GM21447 (cell line): ENCODE measurements around the gene MED15.
"Not testable (repeated sequence)": the region's sequence is repeated elsewhere in the genome, so short reads cannot be mapped to it uniquely, and the experiment has no call there.

Experiments used
- ATAC-seq: cut with Tn5 transposase; IDR thresholded peaks from one replicate; pipeline ENCODE4 v1.9.1; 2021; ENCODE audit not compliant: unreplicated experiment

MED15 gene

GRCh38 chr22:20483771-20484170, 23.6 kb upstream of the MED15 start:
- ATAC-seq, result no peak

- ATAC-seq, result no peak
Measured at GRCh38 chr22:20484948-20485683, 22.3 kb upstream of the MED15 start.

DNA sequence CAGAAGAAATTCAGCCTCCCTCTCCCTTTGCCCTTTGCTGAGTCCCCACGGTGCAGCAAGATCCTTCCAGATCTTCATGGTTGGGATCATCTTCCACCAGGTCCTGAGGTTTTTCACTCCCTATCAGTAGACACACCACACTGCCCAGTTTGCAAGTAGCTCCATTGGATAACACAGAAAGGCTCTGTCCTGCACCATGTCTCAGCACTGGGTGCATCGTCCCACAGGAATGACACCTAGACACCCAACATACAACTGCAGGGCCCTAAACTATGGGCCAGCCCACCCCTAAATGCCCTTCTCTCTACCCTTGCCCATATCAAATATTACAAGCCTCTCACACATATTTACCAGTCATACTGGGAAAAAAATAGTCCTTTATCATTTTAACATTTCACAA, 21.2 kb upstream of the MED15 start:
- ATAC-seq, result no peak

DNA sequence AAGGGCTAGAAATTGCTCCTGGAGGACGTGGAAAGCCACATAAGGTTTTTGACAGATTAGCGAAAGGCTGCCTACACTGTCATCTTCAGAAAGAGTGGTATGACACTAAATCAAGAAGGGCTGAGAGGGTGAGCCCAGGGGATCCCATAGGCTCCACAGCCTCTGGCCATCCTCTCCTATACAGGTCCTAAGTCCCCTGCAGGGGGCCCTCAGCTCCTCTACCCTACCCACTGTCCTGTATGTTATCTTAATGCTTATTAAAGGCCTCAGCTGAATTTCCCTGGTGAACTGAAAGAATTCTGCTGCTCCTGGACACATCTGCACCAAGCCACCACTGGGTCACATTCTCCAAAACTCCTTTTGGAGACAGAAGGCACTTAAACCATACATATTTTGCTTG, 19.7 kb upstream of the MED15 start:
- ATAC-seq, result no peak

GRCh38 chr22:20488946-20489345, 18.5 kb upstream of the MED15 start:
- no peak for ATAC-seq

- ATAC-seq, result no peak
Measured at GRCh38 chr22:20490183-20490940, 17.0 kb upstream of the MED15 start.

GRCh38 chr22:20490941-20491307, 16.5 kb upstream of the MED15 start:
- ATAC-seq, result no peak

- no peak for ATAC-seq
Measured at GRCh38 chr22:20491346-20491745, 16.1 kb upstream of the MED15 start.

DNA sequence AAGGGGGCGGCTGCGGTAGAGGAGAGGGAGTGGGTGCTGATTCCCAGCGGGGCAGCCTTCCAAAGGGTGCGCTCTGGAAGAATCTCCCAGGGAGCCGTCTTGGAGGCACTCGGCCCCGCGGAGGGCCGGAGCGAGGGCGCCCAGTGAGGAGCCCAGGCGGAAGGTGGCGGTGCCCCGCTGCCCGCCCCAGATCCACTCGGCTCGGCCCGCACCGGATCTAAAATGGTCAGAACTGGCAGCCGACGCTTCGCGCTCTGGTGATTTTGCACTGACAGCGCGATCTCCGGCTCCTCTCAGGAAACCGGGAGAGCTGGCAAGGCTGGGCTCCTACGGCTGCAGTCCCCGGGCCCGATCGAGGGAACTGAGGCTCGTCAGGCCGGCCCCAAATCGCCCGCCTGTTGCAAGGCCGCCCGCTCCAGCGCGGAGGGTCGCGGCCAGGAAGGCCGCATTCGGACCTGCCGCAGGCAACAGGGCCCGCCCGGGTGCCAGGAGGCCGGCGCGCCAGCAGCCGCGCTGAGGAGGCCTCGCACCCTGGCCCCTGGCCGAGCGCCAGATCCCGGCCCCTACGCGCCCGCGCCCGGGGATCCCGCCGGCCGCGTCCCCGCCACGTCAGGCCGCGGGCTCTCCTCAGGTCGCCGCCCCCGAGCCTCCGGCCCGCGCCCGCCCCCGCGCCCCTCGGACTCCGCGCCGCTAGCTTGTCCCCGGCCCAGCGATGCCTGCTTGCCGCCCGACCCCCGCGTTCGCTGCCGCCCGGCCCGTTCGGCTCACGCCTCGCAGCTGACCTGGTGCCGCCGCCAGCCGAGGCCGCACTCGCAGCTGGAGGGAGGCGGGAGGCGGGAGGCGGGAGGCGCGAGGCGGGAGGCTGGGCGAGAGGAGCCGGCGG, 12.2 kb upstream of the MED15 start, which contains the start of gene KLHL22:
KLHL22 (minus strand) TSS at position 818 of the 883 bp plus-strand sequence. CDS start 6,584 bp downstream, outside the sequence.
- ATAC-seq, result peak; percentile 29

DNA sequence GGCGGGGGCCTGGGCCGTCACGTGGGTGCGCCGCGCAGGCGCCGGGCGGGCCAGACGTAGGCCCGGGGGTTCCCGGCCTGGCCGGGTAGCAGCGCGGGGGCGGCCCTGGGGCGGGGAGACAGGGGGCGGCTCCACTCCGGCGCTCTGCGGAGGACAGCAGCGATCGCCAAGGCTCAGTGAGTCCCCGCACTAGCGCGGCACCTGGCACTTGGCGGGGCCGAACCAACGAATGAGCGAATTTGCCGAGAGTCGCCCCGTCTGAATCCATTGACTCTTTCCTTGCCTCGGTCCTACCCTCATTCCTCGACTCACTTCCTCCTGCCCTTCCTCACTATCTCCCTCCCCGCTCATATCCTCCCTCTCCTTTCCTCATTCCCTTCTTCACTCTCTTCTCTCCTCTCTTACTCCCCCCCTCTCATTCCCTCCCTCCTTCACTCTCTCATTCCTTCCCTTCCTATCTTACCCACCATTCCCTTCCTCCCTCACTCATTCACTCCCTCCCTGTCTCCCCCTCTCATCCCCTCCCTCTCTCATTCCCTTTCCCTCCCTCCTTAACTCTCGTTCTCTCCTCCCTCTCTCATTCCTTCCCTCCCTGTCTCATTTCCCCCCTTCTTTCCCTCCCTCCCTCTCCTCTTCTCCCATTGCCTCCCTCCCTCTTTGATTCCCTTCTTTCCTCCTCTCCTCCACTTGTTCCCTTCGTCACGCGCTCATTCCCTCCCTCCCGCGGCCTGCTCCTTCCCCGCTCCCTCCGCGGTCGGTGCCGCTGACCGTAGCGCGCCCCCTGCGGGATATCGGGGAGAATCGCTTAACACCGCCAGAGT, 11.3 kb upstream of the MED15 start:
- peak; percentile 67 for ATAC-seq

- ATAC-seq, result no peak
Measured at GRCh38 chr22:20497426-20497825, 10.0 kb upstream of the MED15 start.

DNA sequence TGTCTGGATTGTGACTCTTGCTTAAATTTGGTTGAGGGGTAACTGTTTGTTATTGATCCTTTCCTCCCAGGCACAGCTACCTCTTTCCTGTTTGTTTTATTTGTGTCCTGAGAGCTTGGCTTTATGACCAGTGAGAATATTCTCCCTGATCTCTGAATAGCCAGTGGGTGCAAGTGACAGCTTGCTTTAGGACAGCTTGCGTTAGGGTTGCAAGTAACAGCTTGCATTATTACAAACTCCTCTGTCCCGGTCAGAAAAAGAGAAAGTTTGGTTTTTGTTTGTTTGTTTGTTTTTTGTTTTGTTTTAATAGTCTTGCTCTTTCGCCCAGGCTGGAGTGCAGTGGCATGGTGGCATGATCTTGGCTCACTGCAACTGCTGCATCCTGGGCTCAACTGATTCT, 8.5 kb upstream of the MED15 start:
- no peak for ATAC-seq

GRCh38 chr22:20499769-20500168, 7.6 kb upstream of the MED15 start:
- no peak for ATAC-seq

DNA sequence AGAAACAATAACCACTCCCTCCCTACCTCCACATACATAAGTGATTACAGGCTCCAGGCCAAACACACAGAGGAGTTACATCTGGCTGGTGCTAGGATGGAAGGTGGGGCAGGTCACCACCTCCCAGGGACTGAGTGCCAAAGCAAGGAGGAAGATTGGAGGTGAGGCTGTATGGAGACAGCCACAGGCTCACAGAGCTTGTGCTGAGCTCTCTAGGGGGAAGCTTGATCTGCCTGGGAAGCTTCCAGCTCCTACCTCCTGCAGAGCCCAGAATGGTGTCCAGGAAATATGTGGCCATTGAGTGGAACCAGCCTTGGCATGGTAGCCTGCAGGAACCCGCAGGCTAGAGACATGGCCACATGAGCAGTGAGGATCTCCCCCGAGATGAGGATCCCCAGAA, 3.6 kb upstream of the MED15 start:
- ATAC-seq, result no peak

DNA sequence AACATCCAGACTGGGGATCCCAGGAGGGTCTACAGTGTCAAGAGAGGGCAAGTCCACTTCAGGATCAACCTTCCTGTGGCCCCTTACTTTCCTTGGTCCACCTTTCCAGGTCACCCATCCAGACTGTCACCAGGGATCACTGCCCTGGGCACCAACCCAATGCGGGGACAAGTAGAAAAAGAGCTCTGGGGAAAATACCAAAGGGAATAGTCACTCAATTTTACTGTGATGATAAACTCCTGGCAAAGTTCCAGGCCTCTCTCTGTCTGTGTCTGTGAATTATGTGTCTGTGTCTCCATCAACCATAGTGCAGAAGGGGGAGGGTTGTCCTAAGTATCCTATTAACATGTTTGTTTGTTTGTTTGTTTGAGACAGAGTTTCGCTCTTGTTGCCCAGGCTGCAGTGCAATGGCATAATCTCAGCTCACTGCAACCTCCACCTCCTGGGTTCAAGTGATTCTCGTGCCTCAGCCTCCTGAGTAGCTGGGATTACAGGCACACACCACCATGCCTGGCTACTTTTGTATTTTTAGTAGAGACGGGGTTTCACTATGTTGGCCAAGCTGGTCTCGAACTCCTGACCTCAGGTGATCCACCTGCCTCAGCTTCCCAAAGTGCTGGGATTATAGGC, 3.0 kb upstream of the MED15 start:
- not testable (repeated sequence) for ATAC-seq

- no peak for ATAC-seq
Measured at GRCh38 chr22:20506543-20507252, 712 bp upstream of the MED15 start.

- ATAC-seq, result peak; percentile 14
Measured at GRCh38 chr22:20508067-20508755, 801 bp downstream of the MED15 start.

GRCh38 chr22:20508815-20509271, 1.4 kb downstream of the MED15 start:
- ATAC-seq, result no peak
